Prostate gland (tissue), 2 donors: ENCODE data around the gene PGGHG. TPM values are rescaled to one million over a fixed set of nuclear protein-coding genes. Genes with fewer than 3 reads are reported as not detected.

Experiments
- DNase-seq: peaks from one replicate; pipeline ENCODE4 v3.0.0-alpha.2; 2019; ENCODE audit warnings: low spot score
- H3K27ac ChIP-seq, 2 donors: fragments of 200-600 bp; sonication (generic); 2 replicates each; pipeline ENCODE4 v1.5.1; 2017 to 2019
- H3K27me3 ChIP-seq: fragments of 200-600 bp; sonication (generic); replicated peaks from 2 replicates; pipeline ENCODE4 v1.5.1; 2019; ENCODE audit not compliant: insufficient read depth
- H3K36me3 ChIP-seq, 2 donors: fragments of 200-600 bp; sonication (generic); 1 replicate in 1 of 2; 2 replicates in 1 of 2; pipeline versions ENCODE4 v1.5.1 to v1.8.1; 2017 to 2019
- H3K4me1 ChIP-seq: fragments of 200-600 bp; sonication (generic); replicated peaks from 2 replicates; pipeline ENCODE4 v1.5.1; 2019
- H3K4me3 ChIP-seq, 2 donors: fragments of 200-600 bp; sonication (generic); 2 replicates each; pipeline ENCODE4 v1.5.1; 2017 to 2019
- H3K9me3 ChIP-seq: fragments of 200-600 bp; sonication (generic); 2 replicates; pipeline ENCODE4 v1.5.1; 2017
- POLR2A ChIP-seq: fragments of 450-650 bp; IDR thresholded peaks from one replicate; pipeline ENCODE4 v1.6.1; 2016; ENCODE audit warnings: antibody characterized with exemption, mild to moderate bottlenecking
- POLR2AphosphoS5 ChIP-seq: sonication (generic); formaldehyde crosslinking; IDR thresholded peaks from one replicate; pipeline ENCODE4 v1.6.1; 2017; ENCODE audit warnings: antibody characterized with exemption
- WGBS: methylation state at CpG from one replicate; pipeline ENCODE4 v1.1.5; 2018; 5-methylcytosine and 5-hydroxymethylcytosine counted together
- intact Hi-C: fragments of 100-400 bp; cut with DNase I; formaldehyde crosslinking; loops from one replicate; pipeline ENCODE4 v1.14.2; 2022
- total RNA-seq, 2 donors: library from RNA; depleted of rRNA; stranded (reverse); fragments of >200 nt; gene quantifications; one replicate each; pipeline ENCODE4 v1.1.0, GENCODE V29; 2016
- TF ChIP-seq, protein P1 (sequence below), 4 experiments: fragments of 200-600 bp in 2 of 4; fragments of 450-650 bp in 2 of 4; sonication (generic) in 2 of 4; IDR thresholded peaks; 1 replicate in 3 of 4; 2 replicates in 1 of 4; pipeline ENCODE4 v1.5.1; 2016 to 2019; ENCODE audit warnings: antibody characterized with exemption in 4 of 4, mild to moderate bottlenecking in 2 of 4, moderate library complexity in 2 of 4

The PGGHG gene
- 10 to 100 TPM; 18.4 to 63.1 TPM for total RNA-seq

DNA sequence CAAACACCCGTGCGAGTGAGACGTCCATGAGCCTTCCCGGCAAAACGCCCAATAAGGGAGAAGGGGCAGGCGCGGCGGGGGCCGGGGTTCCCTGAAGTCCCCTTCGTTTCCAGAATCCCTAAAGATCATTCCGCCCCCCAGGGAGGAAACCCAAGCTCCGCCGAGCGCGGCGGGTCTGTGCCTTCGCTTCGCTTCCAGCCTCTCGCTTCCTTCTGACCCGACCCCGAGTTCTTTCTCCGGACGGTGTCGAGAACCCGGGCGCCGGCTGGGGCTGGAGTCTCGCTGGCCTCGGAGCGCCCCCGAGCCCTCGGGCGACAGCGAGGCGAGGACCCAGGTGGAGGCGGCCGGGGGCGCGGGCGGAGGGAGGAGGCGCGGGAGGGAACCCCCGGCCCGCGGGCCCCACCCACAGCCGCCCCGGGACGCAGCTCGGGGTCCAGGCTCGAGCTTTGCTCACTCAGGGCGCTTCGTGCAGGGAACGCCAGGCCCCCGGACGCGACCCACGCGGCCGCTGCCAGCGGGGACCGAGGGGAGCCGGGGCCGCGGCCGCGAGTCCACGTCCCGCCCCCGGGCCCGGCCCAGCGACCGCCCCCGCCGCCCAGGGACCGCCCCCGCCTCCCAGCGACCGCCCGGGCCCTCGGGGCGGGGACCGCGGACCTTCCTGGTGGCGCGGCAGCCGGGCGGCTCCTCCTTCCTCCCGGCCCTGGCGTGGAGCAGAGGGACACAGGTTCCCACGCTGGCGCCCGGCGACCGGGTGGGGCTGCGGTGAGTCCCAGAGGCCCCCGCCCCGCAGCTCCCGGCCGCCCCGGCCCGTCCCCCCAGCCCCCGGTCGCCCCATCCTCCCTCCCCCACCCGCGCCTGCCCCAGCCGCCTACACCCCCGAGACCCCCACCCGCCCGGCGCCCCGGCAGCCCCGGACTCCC, at the start of gene PGGHG:
TSS of gene PGGHG (plus strand) at position 649 of the 920 bp plus-strand sequence. CDS start 691 bp downstream, outside the sequence.
- TF ChIP-seq POLR2A (no peak), POLR2AphosphoS5 (no peak)
- TF ChIP-seq, protein P1, sequence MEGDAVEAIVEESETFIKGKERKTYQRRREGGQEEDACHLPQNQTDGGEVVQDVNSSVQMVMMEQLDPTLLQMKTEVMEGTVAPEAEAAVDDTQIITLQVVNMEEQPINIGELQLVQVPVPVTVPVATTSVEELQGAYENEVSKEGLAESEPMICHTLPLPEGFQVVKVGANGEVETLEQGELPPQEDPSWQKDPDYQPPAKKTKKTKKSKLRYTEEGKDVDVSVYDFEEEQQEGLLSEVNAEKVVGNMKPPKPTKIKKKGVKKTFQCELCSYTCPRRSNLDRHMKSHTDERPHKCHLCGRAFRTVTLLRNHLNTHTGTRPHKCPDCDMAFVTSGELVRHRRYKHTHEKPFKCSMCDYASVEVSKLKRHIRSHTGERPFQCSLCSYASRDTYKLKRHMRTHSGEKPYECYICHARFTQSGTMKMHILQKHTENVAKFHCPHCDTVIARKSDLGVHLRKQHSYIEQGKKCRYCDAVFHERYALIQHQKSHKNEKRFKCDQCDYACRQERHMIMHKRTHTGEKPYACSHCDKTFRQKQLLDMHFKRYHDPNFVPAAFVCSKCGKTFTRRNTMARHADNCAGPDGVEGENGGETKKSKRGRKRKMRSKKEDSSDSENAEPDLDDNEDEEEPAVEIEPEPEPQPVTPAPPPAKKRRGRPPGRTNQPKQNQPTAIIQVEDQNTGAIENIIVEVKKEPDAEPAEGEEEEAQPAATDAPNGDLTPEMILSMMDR (IDR thresholded peaks at IDR 0.05): no peak
- Histone ChIP-seq H3K9me3 (no peaks in the 10 kb centered on the region), H3K4me1 (no peaks in the 10 kb centered on the region), H3K27me3 (no peaks in the 10 kb centered on the region), H3K4me3 (peak within 1 kb of the TSS; percentile 63 to 64), H3K27ac (peak within 1 kb of the TSS; percentile 60 to 62), H3K36me3 (no peaks in the 10 kb centered on the region)
- WGBS: under 1% methylated on average over 20 of the region's 112 CpGs
- DNase-seq: peak; percentile 55
- intact Hi-C loops: no loop called here

DNA sequence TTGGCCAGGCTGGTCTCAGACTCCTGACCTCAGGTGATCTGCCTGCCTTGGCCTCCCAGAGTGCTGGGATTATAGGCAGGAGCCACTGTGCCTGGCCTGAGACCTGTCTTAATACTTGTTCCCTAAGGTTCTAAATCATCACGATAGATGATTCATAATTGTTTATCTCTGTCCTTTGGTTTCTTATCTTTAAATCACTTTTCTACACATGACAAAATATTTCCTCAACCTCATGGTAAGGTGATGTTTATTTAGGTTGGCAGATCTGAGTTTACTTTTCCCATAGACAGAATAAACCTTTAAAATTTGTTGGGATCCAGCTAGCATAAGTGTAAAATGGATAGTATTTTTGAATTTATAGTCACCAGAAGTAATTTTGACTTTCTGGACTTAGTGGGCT, 48.6 kb upstream of the PGGHG start:
- Histone ChIP-seq H3K36me3 (peaks cover 0 to 5% of the 10 kb centered on the region in 2 donors), H3K27me3 (no peaks in the 10 kb centered on the region), H3K27ac (peak overlapping the region; percentile 57 to 98), H3K4me1 (peaks cover 12% of the 10 kb centered on the region), H3K4me3 (peak overlapping the region in 1 of 2 donors; percentile 1), H3K9me3 (no peaks in the 10 kb centered on the region)
- WGBS: 25% methylated on average over 1 of the region's 1 CpG
- TF ChIP-seq POLR2A (no peak), POLR2AphosphoS5 (peak; percentile 85)
- intact Hi-C loops: no loop called here
- no peak for DNase-seq

DNA sequence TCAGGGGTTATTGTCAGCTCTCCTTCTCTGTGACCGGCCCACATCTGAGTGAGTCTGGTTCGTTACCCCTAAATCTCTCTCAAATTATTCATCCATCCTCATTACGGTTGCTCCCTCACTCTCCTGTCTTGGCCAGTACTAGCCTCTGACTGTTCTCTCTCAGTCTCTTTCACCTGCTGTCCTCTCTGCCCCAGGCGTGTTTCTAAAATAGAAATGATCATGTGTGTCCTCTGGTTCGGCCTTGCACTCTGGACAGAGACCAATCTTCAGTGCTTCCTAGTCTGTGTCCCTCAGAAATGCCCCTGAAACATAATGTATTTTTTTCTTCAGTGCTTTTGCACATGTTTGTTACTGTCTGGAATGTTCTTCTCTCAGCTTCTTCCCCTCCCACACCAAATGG, 47.3 kb upstream of the PGGHG start:
- Histone ChIP-seq H3K9me3 (no peaks in the 10 kb centered on the region), H3K36me3 (peaks cover 0 to 5% of the 10 kb centered on the region in 2 donors), H3K4me1 (peaks cover 12% of the 10 kb centered on the region), H3K27me3 (no peaks in the 10 kb centered on the region), H3K27ac (peak overlapping the region; percentile 57 to 98), H3K4me3 (no peak overlapping the region)
- intact Hi-C loops: no loop called here
- 90% methylated on average over 5 of the region's 5 CpGs for WGBS
- no peak for DNase-seq
- TF ChIP-seq POLR2A (no peak), POLR2AphosphoS5 (no peak)
- TF ChIP-seq, protein P1 (IDR thresholded peaks at IDR 0.05): no peak

DNA sequence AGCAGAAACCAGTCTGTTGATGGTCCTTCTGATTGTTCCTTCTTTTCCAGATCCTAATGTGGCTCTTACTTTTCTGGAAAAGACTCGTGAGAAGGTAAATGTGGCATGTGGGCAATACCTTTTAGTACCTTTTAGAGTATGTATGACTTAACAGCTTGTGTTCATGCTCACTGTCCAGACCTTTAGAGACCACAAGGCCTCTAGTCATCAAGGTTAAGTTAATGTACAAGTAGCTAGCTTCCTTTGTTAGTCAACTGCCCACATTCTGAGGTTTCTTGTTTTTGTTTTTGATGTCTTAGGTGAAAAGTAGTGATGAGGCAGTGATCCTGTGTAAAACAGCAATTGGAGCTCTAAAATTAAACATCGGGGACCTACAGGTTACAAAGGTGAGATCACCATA, 44.5 kb upstream of the PGGHG start:
- intact Hi-C loops: no loop called here
- Histone ChIP-seq H3K4me1 (peaks cover 8% of the 10 kb centered on the region), H3K27me3 (no peaks in the 10 kb centered on the region), H3K36me3 (peaks cover 7 to 16% of the 10 kb centered on the region in 2 donors), H3K27ac (no peak overlapping the region), H3K9me3 (no peaks in the 10 kb centered on the region), H3K4me3 (no peak overlapping the region)
- TF ChIP-seq, protein P1 (IDR thresholded peaks at IDR 0.05): no peak
- 94% methylated on average over 2 of the region's 2 CpGs for WGBS
- no peak for DNase-seq

DNA sequence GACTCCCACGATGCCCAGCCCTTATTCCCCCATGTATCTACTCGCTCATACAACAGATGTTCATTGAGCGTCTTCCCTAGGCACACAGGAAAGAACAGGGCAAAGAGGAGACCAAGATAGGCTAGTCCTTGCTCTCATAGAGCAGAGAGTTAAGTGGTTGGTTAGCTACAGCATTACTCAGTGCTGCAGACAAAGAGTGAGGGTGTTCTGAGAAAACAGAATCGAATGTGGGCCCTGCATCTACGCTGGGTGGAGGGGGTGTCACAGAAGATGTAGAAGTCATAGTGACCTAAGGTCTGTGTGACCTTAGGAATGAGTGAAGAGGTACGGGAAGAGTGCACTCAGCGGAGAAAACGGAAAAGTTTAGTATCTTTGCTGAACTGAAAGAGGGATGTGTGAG, 39.9 kb upstream of the PGGHG start:
- Histone ChIP-seq H3K4me3 (no peak overlapping the region), H3K27ac (no peak overlapping the region), H3K9me3 (no peaks in the 10 kb centered on the region), H3K36me3 (peaks cover 7 to 16% of the 10 kb centered on the region in 2 donors), H3K4me1 (no peaks in the 10 kb centered on the region), H3K27me3 (no peaks in the 10 kb centered on the region)
- 89% methylated on average over 8 of the region's 8 CpGs for WGBS
- intact Hi-C loops: no loop called here
- TF ChIP-seq POLR2A (no peak), POLR2AphosphoS5 (no peak)
- TF ChIP-seq, protein P1 (IDR thresholded peaks at IDR 0.05): no peak
- DNase-seq: no peak
